DMS79 treated with DMSO at 0.1 percent for 48 hours (cell line): ENCODE results near the gene IFNL1.
A peak's percentile ranks its signal among the peaks of the same experiment; 100 is the strongest.
"Not testable (repeated sequence)": the region's sequence is repeated elsewhere in the genome, so short reads cannot be mapped to it uniquely, and the experiment has no call there.

ENCODE experiments used
- DNase-seq: peaks from one replicate; lab custom pipeline; 2025; lab: John Stamatoyannopoulos, UW

The IFNL1 gene

GRCh38 chr19:39296055-39296645 is at the start of gene IFNL1:
Gene IFNL1, plus strand, starts transcription at chr19:39296407. Its CDS starts 15 bp downstream, at chr19:39296422.
- DNase-seq, result no peak

DNA sequence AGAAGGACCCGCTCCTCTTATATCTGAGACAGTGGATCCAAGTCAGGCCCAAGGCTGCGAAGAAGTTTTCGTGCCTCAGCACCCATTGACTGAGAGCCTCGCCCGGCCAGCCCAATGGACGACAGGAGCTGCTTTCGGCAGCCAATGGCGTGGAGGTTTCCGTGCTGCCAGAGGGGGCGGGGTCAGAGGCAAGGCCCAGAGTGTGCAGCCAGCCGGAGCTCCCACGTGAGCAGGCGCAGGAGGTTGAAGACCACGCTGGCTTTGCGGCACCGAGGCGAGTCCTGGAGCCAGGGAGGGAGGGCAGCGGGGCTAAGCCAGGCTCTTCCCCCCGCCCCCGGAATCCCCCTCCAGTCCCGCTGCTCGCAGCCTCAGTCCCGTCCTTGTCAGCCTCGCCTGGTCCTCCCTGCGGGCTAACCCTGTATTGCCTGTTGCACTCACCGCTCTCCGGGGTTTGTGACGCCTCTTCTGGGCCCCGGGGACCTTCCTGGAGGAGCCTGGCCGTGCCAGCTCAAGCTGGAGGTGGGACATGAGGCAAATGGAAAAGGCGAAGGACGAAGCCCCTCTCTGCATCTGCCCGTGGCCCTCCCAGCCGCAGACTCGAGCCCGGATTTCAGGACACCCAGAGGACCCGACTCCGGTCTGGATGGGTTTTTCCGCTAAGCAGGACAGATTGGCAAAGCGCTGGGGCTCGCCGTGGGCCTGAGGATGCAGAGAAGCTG is 49.1 kb upstream of the IFNL1 start:
- peak; percentile 28 for DNase-seq

DNA sequence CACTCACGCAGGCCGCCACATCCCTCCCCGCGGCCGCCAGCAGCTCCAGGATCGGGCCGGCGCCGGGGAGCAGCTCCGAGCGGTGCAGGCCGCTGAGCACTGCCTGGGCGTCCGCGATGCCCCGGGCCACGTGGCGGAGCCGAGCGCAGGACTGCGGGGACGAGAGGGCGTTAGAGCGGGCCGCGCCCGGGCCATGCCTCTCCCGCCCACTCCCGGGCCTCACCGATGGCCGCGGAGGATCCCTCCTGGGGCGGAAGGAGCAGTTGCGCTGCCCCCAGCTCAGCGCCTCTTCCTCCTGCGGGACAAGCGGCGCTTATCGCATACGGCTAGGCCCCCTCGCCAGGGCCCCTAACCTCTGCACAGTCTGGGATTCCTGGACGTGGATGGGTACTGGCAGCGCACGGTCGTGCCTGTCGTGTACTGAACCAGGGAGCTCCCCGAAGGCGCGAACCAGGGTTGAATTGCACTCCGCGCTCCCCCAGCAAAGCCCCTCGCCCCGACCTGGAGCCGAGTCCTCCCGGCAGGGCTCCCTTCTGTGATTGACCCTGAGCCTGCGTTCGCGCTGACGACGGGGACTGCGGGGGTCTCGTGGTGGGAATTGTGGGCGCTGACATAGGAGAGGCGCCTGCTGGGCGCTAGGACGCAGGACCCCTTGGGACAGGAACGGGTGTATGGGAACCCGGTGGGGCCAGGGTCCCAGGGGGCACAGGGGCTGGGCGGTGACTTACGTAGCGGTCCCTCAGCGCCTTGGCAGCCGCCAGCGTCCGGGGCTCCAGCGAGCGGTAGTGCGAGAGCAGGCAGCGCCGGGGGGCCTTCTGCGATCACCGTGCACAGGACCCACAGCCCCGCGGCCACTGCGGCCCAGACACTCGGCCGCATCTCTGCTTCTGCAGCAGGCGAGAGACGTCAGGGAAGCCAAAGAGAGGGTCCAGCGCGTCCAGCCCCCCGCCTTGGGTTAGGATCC is 48.2 kb upstream of the IFNL1 start:
- no peak for DNase-seq

DNA sequence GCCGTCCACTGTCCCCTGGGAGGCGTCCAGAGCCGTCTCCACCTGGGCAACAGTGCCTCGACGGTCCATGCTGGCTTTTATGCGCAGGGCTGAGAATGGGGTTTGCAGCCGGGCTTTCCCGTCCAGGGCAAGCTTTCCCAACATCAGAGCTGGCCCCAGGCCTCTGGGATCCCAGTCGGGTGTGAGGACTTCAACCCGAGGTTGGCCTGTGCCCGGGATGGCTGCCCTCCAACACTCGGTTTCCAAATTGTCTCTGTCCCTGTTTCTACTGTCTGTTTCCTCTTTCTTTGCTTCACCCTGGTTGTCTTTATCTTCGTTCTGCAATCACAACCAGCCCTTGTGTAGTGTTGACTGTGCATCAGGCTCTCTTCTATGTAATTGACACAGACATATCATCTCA is 47.4 kb upstream of the IFNL1 start, which contains the start of gene IFNL4:
IFNL4 (minus strand) TSS at position 51 of the 400 bp plus-strand sequence.
- no peak for DNase-seq

GRCh38 chr19:39251081-39251480 is 45.1 kb upstream of the IFNL1 start:
- DNase-seq, result no peak

- no peak for DNase-seq
Measured at GRCh38 chr19:39251846-39252245, 44.4 kb upstream of the IFNL1 start.

- no peak for DNase-seq
Measured at GRCh38 chr19:39252458-39252857, 43.7 kb upstream of the IFNL1 start.

- no peak for DNase-seq
Measured at GRCh38 chr19:39253374-39254149, 42.6 kb upstream of the IFNL1 start.

GRCh38 chr19:39254531-39255345 is 41.5 kb upstream of the IFNL1 start:
- no peak for DNase-seq

- no peak for DNase-seq
Measured at GRCh38 chr19:39257227-39257626, 39.0 kb upstream of the IFNL1 start.

- DNase-seq, result no peak
Measured at GRCh38 chr19:39261704-39262103, 34.5 kb upstream of the IFNL1 start.

- DNase-seq, result no peak
Measured at GRCh38 chr19:39262496-39262895, 33.7 kb upstream of the IFNL1 start.

GRCh38 chr19:39263912-39264305 is 32.3 kb upstream of the IFNL1 start:
- DNase-seq, result no peak

DNA sequence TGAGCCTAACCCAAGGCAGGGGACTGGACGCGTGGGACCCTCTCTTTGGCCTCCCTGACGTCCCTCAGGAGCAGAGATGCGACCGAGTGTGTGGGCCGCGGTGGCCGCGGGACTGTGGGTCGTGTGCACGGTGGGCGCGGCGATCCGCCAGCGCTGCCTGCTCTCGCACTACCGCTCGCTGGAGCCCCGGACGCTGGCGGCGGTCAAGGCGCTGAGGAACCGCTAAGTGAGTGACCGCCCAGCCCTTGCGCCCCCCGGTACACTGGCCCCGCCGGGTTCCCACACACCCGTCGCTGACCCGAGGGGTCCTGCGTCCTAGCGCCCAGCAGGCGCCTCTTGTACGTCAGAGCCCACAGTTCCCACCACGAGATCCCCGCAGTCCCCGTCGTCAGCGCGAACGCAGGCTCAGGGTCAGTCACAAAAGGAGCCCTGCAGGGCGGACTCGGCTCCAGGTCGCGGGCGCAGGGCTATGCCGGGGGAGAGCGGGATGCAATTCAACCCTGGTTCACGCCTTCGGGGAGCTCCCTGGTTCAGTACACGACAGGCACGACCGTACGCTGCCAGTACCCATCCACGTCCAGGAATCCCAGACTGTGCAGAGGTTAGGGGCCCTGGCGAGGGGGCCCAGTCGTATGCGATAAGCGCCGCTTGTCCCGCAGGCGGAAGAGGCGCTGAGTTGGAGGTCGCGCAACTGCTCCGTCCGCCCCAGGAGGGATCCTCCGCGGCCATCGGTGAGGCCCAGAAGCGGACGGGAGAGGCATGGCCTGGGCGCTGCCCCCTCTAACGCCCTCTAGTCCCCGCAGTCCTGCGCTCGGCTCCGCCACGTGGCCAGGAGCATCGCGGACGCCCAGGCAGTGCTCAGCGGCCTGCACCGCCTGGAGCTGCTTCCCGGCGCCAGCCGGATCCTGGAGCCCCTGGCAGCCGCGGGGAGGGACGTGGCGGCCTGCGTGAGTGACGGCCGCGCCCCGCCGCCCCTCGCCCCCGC is 31.6 kb upstream of the IFNL1 start:
- peak; percentile 6 for DNase-seq

- no peak for DNase-seq
Measured at GRCh38 chr19:39265321-39265916, 30.8 kb upstream of the IFNL1 start.

DNA sequence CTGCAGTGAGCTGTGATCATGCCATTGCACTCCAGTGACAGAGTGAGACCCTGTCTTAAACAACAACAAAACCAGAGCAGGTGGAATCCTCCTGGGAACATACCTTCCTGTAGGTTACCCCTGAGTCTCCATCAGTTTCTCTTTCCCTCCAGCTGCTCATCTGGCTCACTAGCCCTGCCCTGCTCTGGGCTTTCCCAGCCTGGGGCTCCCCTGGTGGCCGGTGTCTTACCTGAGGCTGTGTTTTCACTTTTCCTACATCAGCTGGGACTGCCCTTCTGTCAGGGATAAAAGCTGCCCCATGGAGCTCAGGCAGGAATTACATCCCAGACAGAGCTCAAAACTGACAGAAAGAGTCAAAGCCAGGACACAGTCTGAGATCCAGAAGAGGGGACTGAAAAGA is 28.1 kb upstream of the IFNL1 start, which contains the start of gene IFNL2:
IFNL2 (plus strand) TSS at position 312 of the 400 bp plus-strand sequence. CDS start 173 bp downstream, outside the sequence.
- DNase-seq, result not testable (repeated sequence)

- not testable (repeated sequence) for DNase-seq
Measured at GRCh38 chr19:39268531-39269223, 27.5 kb upstream of the IFNL1 start.

GRCh38 chr19:39269369-39269768 is 26.8 kb upstream of the IFNL1 start:
- DNase-seq, result not testable (repeated sequence)
